HCT116 (cell line): ENCODE measurements around the gene HIP1. TPM values are rescaled to one million over a fixed set of nuclear protein-coding genes. Genes with fewer than 3 reads are reported as not detected.

Source experiments
- ATAC-seq: fragments of 200-7000 bp; cut with Tn5 transposase; 2 replicates; pipeline ENCODE4 v1.9.1; 2020; ENCODE audit warnings: mild to moderate bottlenecking, moderate library complexity
- BruUV-seq: library from RNA; stranded (reverse); fragments of 400-500 nt; replicated peaks from 2 replicates; lab custom pipeline; 2021; lab: Mats Ljungman, UMichigan
- CTCF ChIA-PET: fragments of 300-600 bp; sonication (Branson Sonifier 250); formaldehyde crosslinking; loops from one replicate; lab custom pipeline; 2021; ENCODE audit warnings: antibody characterized with exemption; lab: Charles Lee
- POLR2A ChIA-PET: fragments of 300-600, 350-600 bp; sonication (Branson Sonifier 250); formaldehyde crosslinking; loops from one replicate; lab custom pipeline; 2021; ENCODE audit warnings: antibody characterized with exemption; lab: Charles Lee
- RAD21 ChIA-PET, 2 experiments: fragments of 300-600 bp; sonication (Branson Sonifier 250); formaldehyde crosslinking; loops; one replicate each; lab custom pipeline; 2023; ENCODE audit warnings: low total read pairs in 2 of 2; ENCODE audit not compliant: uncharacterized antibody in 2 of 2, unreplicated experiment in 2 of 2, low non-redundant PET in 1 of 2; lab: Charles Lee
- DNase-seq: peaks from one replicate; pipeline ENCODE4 v3.0.0-alpha.2; 2010; ENCODE audit warnings: low read depth, low spot score
- H2AFZ ChIP-seq: fragments of 200-600 bp; shearing (Covaris generic), sonication (generic); 2 replicates; pipeline ENCODE4 v1.6.1; 2017; ENCODE audit warnings: low read depth, mixed run types, mixed read lengths, antibody characterized with exemption, low read length; ENCODE audit not compliant: poor library complexity, severe bottlenecking
- H3K27ac ChIP-seq: 2 replicates; pipeline ENCODE4 v1.5.1; 2012; ENCODE audit warnings: low read depth, low read length
- H3K27me3 ChIP-seq: fragments of 200-600 bp; sonication (generic); 2 replicates; pipeline ENCODE4 v1.6.1; 2016; ENCODE audit warnings: mixed run types, low read length, mixed read lengths; ENCODE audit not compliant: insufficient read depth
- H3K36me3 ChIP-seq, 2 experiments: fragments of 200-500 bp in 1 of 2; fragments of 200-600 bp in 1 of 2; sonication (Bioruptor generic) in 1 of 2; sonication (generic) in 1 of 2; 2 replicates each; pipeline versions ENCODE4 v1.5.1 to v1.6.1; 2014 to 2016; ENCODE audit warnings: low read length in 2 of 2, inconsistent platforms in 1 of 2, mixed read lengths in 1 of 2, mixed run types in 1 of 2; ENCODE audit not compliant: insufficient read depth in 2 of 2, control insufficient read depth in 1 of 2
- H3K4me1 ChIP-seq, 2 experiments: fragments of 200-600 bp in 1 of 2; sonication (generic) in 1 of 2; 2 replicates each; pipeline versions ENCODE4 v1.5.1 to v1.6.1; 2012 to 2017; ENCODE audit warnings: low read length in 2 of 2, inconsistent platforms in 1 of 2, mild to moderate bottlenecking in 1 of 2, mixed read lengths in 1 of 2, mixed run types in 1 of 2, moderate library complexity in 1 of 2; ENCODE audit not compliant: insufficient read depth in 2 of 2, control insufficient read depth in 1 of 2
- H3K4me2 ChIP-seq: fragments of 200-600 bp; sonication (generic); 2 replicates; pipeline ENCODE4 v1.6.1; 2017; ENCODE audit warnings: mixed run types, low read length, mixed read lengths
- H3K4me3 ChIP-seq, 2 experiments: fragments of 200-600 bp in 1 of 2; sonication (generic) in 1 of 2; replicated peaks in 1 of 2; 2 replicates each; pipeline ENCODE4 v1.5.1; 2011 to 2016; ENCODE audit warnings: low read length in 2 of 2, control low read depth in 1 of 2, low read depth in 1 of 2, mild to moderate bottlenecking in 1 of 2, mixed read lengths in 1 of 2, mixed run types in 1 of 2
- H3K79me2 ChIP-seq: fragments of 200-600 bp; sonication (generic); 2 replicates; pipeline ENCODE4 v1.6.1; 2017; ENCODE audit warnings: mild to moderate bottlenecking, mixed run types, low read length, moderate library complexity, mixed read lengths; ENCODE audit not compliant: insufficient read depth
- H3K9ac ChIP-seq: fragments of 200-600 bp; sonication (generic); 2 replicates; pipeline ENCODE4 v1.6.1; 2016; ENCODE audit warnings: low read length, mixed read lengths
- H3K9me2 ChIP-seq: fragments of 200-600 bp; sonication (generic), shearing (Covaris generic); 2 replicates; pipeline ENCODE4 v1.6.1; 2017; ENCODE audit warnings: mixed run types, mild to moderate bottlenecking, moderate library complexity; ENCODE audit not compliant: insufficient read depth
- H3K9me3 ChIP-seq, 2 experiments: fragments of 200-500 bp in 1 of 2; fragments of 200-600 bp in 1 of 2; sonication (Bioruptor generic) in 1 of 2; sonication (generic) in 1 of 2; 2 replicates each; pipeline ENCODE4 v1.6.1; 2014 to 2017; ENCODE audit warnings: low read length in 2 of 2, mixed read lengths in 2 of 2, inconsistent platforms in 1 of 2, low read depth in 1 of 2, mild to moderate bottlenecking in 1 of 2, mixed run types in 1 of 2, moderate library complexity in 1 of 2; ENCODE audit not compliant: control insufficient read depth in 1 of 2, insufficient read depth in 1 of 2
- H4K20me1 ChIP-seq: fragments of 200-600 bp; sonication (generic), shearing (Covaris generic); 2 replicates; pipeline ENCODE4 v1.6.1; 2017; ENCODE audit warnings: mixed run types, mild to moderate bottlenecking, moderate library complexity; ENCODE audit not compliant: insufficient read depth
- EZH2phosphoT487 ChIP-seq: fragments of 200-600 bp; IDR thresholded peaks from 2 replicates; pipeline ENCODE4 v1.6.1; 2018; ENCODE audit warnings: antibody characterized with exemption, borderline replicate concordance
- RAD21 ChIP-seq: IDR thresholded peaks from 2 replicates; pipeline ENCODE4 v1.6.1; 2012; ENCODE audit warnings: low read depth, mild to moderate bottlenecking
- intact Hi-C: fragments of 100-400 bp; cut with micrococcal nuclease; formaldehyde crosslinking; loops from 2 replicates; pipeline ENCODE4 v1.10.0; 2022
- total RNA-seq: library from RNA; stranded (reverse); gene quantifications from one replicate; pipeline ENCODE4 v1.2.1, GENCODE V29; 2021; ENCODE audit not compliant: unreplicated experiment

Gene HIP1
- total RNA-seq, 1 experiment from 2014 or later, result 22.1 TPM

DNA sequence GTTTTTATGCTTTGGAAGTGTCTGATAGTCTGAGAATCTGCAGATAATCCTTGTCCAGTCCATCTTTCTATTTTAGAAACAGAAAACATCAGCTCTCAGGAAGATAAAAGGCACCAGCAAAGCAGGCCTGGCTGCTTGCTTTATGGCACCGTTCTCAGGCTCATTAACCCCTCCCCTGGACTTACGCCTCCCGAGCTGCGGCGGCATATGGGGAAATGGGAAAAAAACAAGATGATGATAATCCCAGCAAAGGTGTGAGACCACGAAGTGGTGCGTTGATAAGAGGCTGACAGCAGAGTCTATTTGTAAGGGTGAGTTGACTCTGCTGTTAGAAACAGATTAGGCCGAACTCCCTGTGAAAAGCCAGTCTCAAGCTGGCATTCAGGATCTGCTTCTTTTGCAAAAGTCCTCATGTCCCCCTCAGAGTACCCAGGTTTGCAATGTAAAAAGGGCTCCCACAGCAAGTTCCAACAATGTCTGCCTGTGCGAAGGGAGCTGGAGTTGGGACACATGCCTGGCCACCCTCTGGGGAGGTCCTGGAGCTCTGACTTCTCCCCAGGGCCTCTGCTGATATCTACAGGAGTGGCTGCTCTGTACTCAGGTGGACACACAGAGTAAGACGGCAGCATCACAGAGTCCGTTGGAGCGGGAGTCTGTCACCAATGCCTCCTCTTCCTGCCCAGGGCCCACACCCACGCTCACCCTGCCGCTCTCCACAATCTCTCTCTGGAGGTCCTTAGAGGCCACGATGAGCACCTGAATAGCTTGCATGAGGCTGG lies 192.3 kb downstream of the HIP1 start:
- Histone ChIP-seq H3K9ac (no peak overlapping the region), H3K27ac (no peak overlapping the region), H3K4me2 (no peak overlapping the region), H4K20me1 (no peaks in the 10 kb centered on the region), H3K9me3 (no peaks in the 10 kb centered on the region), H3K4me1 (no peaks in the 10 kb centered on the region), H3K9me2 (no peaks in the 10 kb centered on the region), H3K36me3 (peaks cover 0 to 5% of the 10 kb centered on the region in 2 experiments; a peak in 1 of 4 replicates), H2AFZ (no peak overlapping the region), H3K79me2 (no peaks in the 10 kb centered on the region), H3K4me3 (no peak overlapping the region), H3K27me3 (no peaks in the 10 kb centered on the region)
- BruUV-seq, result no TSS peak
- DNase-seq, result no peak
- intact Hi-C loops, result no loop called here
- no peak for TF ChIP-seq RAD21
- ATAC-seq, result no peak
- ChIA-PET RAD21 (no interaction called here), CTCF (no interaction called here), POLR2A (no interaction called here)

DNA sequence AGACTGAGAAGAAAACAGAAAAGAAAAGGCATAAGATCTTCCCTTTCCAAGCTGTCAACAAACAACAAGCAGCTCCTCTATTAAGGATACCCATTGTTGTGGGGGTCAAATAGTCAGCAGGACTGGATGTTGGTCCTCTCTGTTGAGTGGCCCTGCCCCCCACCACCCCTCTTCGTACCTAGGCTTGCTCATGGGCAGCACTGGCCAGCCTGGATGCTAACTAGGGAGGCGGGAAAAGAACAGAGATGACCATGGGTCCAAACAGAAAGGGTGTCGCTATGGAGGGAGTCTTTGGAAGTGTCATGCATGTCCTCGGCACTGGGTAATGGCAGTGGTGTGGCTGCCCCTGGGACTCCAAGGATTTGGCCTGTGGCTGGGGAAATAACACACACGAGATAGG lies 201.0 kb downstream of the HIP1 start:
- intact Hi-C loops, result no loop called here
- no peak overlapping the region for H3K4me2 ChIP-seq
- no peak for TF ChIP-seq EZH2phosphoT487
- no TSS peak for BruUV-seq
- RAD21 ChIA-PET, result no interaction called here
- H3K9me3 ChIP-seq, result no peaks in the 10 kb centered on the region
- H4K20me1 ChIP-seq, result no peaks in the 10 kb centered on the region
- no peaks in the 10 kb centered on the region for H3K27me3 ChIP-seq
- DNase-seq (no peak), ATAC-seq (no peak)
- POLR2A ChIA-PET, result no interaction called here
- no peaks in the 10 kb centered on the region for H3K79me2 ChIP-seq
- H2AFZ ChIP-seq, result no peak overlapping the region
- CTCF ChIA-PET, result no interaction called here
- H3K9ac ChIP-seq, result no peak overlapping the region
- H3K4me1 ChIP-seq, result peaks cover 6 to 9% of the 10 kb centered on the region in 2 experiments; a peak in 3 of 4 replicates
- H3K4me3 ChIP-seq, result no peak overlapping the region
- no peak overlapping the region for H3K27ac ChIP-seq
- H3K36me3 ChIP-seq, result peaks cover 0 to 8% of the 10 kb centered on the region in 2 experiments; a peak in 2 of 4 replicates
- H3K9me2 ChIP-seq, result no peaks in the 10 kb centered on the region
